A673 (cell line): Measurements from ENCODE around the gene GAB2. TPM values are rescaled to one million over a fixed set of nuclear protein-coding genes. Genes with fewer than 3 reads are reported as not detected.

ENCODE experiments used
- BruUV-seq: library from RNA; stranded (reverse); fragments of 400-500 nt; replicated peaks from 2 replicates; lab custom pipeline; 2021; lab: Mats Ljungman, UMichigan
- CTCF ChIA-PET: fragments of 300-600 bp; sonication (Branson Sonifier 250); formaldehyde crosslinking; loops from one replicate; lab custom pipeline; 2022; ENCODE audit warnings: antibody characterized with exemption; lab: Charles Lee
- POLR2A ChIA-PET: fragments of 300-600 bp; sonication (Branson Sonifier 250); formaldehyde crosslinking; loops from one replicate; lab custom pipeline; 2022; ENCODE audit warnings: antibody characterized with exemption; ENCODE audit not compliant: low non-redundant PET; lab: Charles Lee
- DNase-seq: peaks from one replicate; pipeline ENCODE4 v3.0.0-alpha.2; 2015; ENCODE audit warnings: low spot score
- H3K27ac ChIP-seq: fragments of 200-600 bp; sonication (generic); 2 replicates; pipeline ENCODE4 v1.5.1; 2016; ENCODE audit warnings: mixed run types, low read depth, mild to moderate bottlenecking, mixed read lengths, antibody characterized with exemption, low read length; ENCODE audit not compliant: poor library complexity, severe bottlenecking
- H3K27me3 ChIP-seq: fragments of 200-600 bp; sonication (generic); replicated peaks from 2 replicates; pipeline ENCODE4 v1.6.1; 2017; ENCODE audit warnings: mixed run types, low read depth, mild to moderate bottlenecking, mixed read lengths, antibody characterized with exemption, low read length; ENCODE audit not compliant: insufficient read depth, poor library complexity
- H3K36me3 ChIP-seq: fragments of 200-600 bp; sonication (generic); 2 replicates; pipeline ENCODE4 v1.6.1; 2016; ENCODE audit warnings: mixed run types, mild to moderate bottlenecking, mixed read lengths, antibody characterized with exemption, low read length; ENCODE audit not compliant: insufficient read depth, poor library complexity, severe bottlenecking
- H3K4me1 ChIP-seq: fragments of 200-600 bp; sonication (generic); 2 replicates; pipeline ENCODE4 v1.6.1; 2017; ENCODE audit warnings: mixed run types, mild to moderate bottlenecking, mixed read lengths, antibody characterized with exemption, low read length; ENCODE audit not compliant: insufficient read depth, poor library complexity, severe bottlenecking
- H3K4me3 ChIP-seq: fragments of 200-600 bp; sonication (generic); 2 replicates; pipeline ENCODE4 v1.5.1; 2016; ENCODE audit warnings: low read depth, mixed run types, mild to moderate bottlenecking, mixed read lengths, low read length; ENCODE audit not compliant: poor library complexity, severe bottlenecking
- H3K9me3 ChIP-seq: fragments of 200-600 bp; sonication (generic); 2 replicates; pipeline ENCODE4 v1.6.1; 2016; ENCODE audit warnings: mixed run types, low read depth, mild to moderate bottlenecking, mixed read lengths, antibody characterized with exemption, low read length; ENCODE audit not compliant: poor library complexity, severe bottlenecking
- CTCF ChIP-seq: fragments of 300-800, 200-600 bp; sonication (generic); conservative IDR thresholded peaks from 2 replicates; pipeline ENCODE4 v1.5.1; 2017; ENCODE audit warnings: low read depth, mild to moderate bottlenecking, antibody characterized with exemption, low read length, moderate library complexity, mixed read lengths
- EZH2 ChIP-seq: fragments of 200-600 bp; sonication (generic); IDR thresholded peaks from 2 replicates; pipeline ENCODE4 v1.6.1; 2017; ENCODE audit warnings: borderline replicate concordance, low read depth, mild to moderate bottlenecking, mixed read lengths, antibody characterized with exemption, low read length; ENCODE audit not compliant: poor library complexity, severe bottlenecking
- intact Hi-C: fragments of 100-400 bp; cut with micrococcal nuclease; formaldehyde crosslinking; loops from one replicate; pipeline ENCODE4 v1.10.0; 2022; ENCODE audit not compliant: unreplicated experiment
- total RNA-seq: library from RNA; stranded (reverse); gene quantifications from 2 replicates; pipeline ENCODE4 v1.2.3, GENCODE V29; 2021

GAB2 gene
- total RNA-seq, 1 experiment from 2014 or later, result 21.5 TPM

- no peaks in the 10 kb centered on the region for H3K36me3 ChIP-seq
- ChIA-PET POLR2A (no interaction called here), CTCF (no interaction called here)
- no peak overlapping the region for H3K27ac ChIP-seq
- no peaks in the 10 kb centered on the region for H3K4me1 ChIP-seq
- no peaks in the 10 kb centered on the region for H3K27me3 ChIP-seq
- H3K9me3 ChIP-seq, result no peaks in the 10 kb centered on the region
- no peak overlapping the region for H3K4me3 ChIP-seq
- no peak for DNase-seq
- BruUV-seq, result no TSS peak
- no peak for TF ChIP-seq CTCF
- TF ChIP-seq EZH2, result no peak
- intact Hi-C loops, result no loop called here
These were observed 246.6 kb downstream of the GAB2 start for GRCh38 chr11:78170874-78171549.

- Histone ChIP-seq H3K36me3 (no peaks in the 10 kb centered on the region), H3K27ac (no peak overlapping the region), H3K4me1 (no peaks in the 10 kb centered on the region), H3K4me3 (no peak overlapping the region), H3K9me3 (no peaks in the 10 kb centered on the region), H3K27me3 (no peaks in the 10 kb centered on the region)
- ChIA-PET POLR2A (no interaction called here), CTCF (no interaction called here)
- DNase-seq, result no peak
- BruUV-seq, result no TSS peak
- intact Hi-C loops, result no loop called here
- no peak for TF ChIP-seq EZH2
- no peak for TF ChIP-seq CTCF
These were observed 247.2 kb downstream of the GAB2 start for GRCh38 chr11:78170413-78170812.

- DNase-seq, result no peak
- Histone ChIP-seq H3K4me3 (no peak overlapping the region), H3K36me3 (no peaks in the 10 kb centered on the region), H3K9me3 (no peaks in the 10 kb centered on the region), H3K27me3 (no peaks in the 10 kb centered on the region), H3K4me1 (no peaks in the 10 kb centered on the region), H3K27ac (no peak overlapping the region)
- intact Hi-C loops, result no loop called here
- CTCF ChIA-PET, result no interaction called here
- no TSS peak for BruUV-seq
- POLR2A ChIA-PET, result no interaction called here
- no peak for TF ChIP-seq EZH2
- TF ChIP-seq CTCF, result no peak
These were observed 248.8 kb downstream of the GAB2 start for GRCh38 chr11:78168539-78169477.
